T-helper 1 cell treated with Interleukin-12 subunit alpha and Interleukin-12 subunit beta and Interleukin-4 antibody, amounts not matched to agents 30 μg/mL and 1 μg/mL, for 36 hours (primary cell): Measurements from ENCODE around the gene PITRM1.

Experiments used
- H3K27ac Mint-ChIP-seq: one replicate; pipeline ENCODE4 v1.8.0; 2021; ENCODE audit warnings: mild to moderate bottlenecking, mixed read lengths
- H3K27me3 Mint-ChIP-seq: one replicate; pipeline ENCODE4 v1.8.0; 2021; ENCODE audit warnings: low read depth, mixed read lengths
- H3K36me3 Mint-ChIP-seq: one replicate; pipeline ENCODE4 v1.8.0; 2021; ENCODE audit warnings: low read depth, mixed read lengths
- H3K4me1 Mint-ChIP-seq: one replicate; pipeline ENCODE4 v1.8.0; 2021; ENCODE audit warnings: low read depth, mixed read lengths
- H3K4me3 Mint-ChIP-seq: one replicate; pipeline ENCODE4 v1.8.0; 2021; ENCODE audit warnings: mild to moderate bottlenecking, moderate library complexity, mixed read lengths
- H3K9me3 Mint-ChIP-seq: one replicate; pipeline ENCODE4 v1.8.0; 2021; ENCODE audit warnings: mixed read lengths

PITRM1 gene

DNA sequence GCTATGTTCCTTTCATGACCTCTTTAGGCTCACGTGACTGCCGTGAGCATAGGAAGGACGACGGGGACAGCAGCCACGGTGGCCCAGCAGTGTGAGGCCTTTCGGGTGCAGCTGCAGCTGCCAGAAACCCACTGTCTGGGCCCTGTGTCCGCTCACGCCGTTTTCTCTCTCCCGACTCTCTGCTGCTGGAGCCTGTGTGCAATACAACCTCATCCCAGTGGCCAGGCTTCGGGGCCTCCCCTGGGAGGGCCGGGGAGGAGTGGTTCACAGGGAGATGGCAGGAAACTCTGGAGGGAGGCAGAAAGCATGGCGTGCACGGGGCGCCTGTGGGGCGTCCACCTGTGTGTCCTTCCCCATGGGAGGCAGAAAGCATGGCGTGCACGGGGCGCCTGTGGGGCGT, 66.7 kb downstream of the PITRM1 start:
- no peaks in the 10 kb centered on the region for H3K27me3 Mint-ChIP-seq
- no peak overlapping the region for H3K4me3 Mint-ChIP-seq
- H3K9me3 Mint-ChIP-seq, result no peaks in the 10 kb centered on the region
- H3K27ac Mint-ChIP-seq, result peak overlapping the region; percentile 7
- peaks cover 50% of the 10 kb centered on the region for H3K36me3 Mint-ChIP-seq
- no peaks in the 10 kb centered on the region for H3K4me1 Mint-ChIP-seq

DNA sequence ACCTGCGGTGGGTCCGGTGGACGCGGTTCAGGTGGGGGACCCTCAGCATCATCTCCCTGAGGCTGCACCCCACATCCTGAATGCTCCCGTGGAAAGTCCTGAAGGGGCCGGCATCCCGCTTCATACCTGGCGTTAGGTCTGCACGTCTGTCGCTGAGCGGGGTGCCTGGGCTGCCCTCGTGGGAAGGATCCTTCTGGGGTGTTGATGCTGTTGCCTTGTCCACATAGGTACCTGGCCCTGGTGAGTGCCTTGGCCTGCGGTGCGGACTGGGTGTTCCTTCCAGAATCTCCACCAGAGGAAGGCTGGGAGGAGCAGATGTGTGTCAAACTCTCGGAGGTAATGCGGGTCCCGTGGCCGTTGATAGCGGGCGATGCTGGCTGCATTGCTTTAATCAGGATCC, 67.4 kb downstream of the PITRM1 start:
- Mint-ChIP-seq H3K36me3 (peaks cover 49% of the 10 kb centered on the region), H3K27me3 (no peaks in the 10 kb centered on the region), H3K9me3 (no peaks in the 10 kb centered on the region)

DNA sequence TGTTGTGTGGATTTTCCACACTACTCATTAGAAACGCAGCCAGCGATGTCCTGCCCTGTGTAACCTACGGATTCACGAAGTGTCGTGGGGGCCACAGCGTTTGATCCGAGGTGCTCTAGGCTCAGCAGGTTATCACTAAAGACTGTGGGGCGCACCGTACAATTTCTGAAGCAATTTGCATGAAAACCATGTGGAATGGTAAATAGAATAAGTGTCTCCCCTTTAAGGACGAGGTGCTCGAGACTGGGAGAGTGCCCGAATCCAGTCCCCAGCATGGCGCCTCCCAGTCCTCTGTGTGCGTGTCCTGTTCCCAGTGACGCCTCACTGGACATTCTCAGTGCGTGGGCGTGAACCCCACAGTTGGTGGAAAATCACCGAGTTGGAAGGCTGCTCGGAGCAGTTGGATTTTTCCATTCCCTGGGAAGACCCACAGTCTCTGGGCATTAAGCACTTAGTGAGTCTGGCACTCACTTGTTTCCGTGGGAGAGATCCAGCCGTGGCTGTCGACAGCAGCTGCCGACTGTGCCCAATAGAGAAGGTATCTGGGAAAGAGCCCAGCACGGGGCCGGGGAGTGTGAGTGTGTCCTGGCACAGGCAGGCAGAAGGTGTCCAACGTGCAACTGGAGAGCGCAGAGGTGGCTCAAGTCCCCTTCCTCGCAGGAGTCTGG, 68.2 kb downstream of the PITRM1 start:
- Mint-ChIP-seq H3K36me3 (peaks cover 50% of the 10 kb centered on the region), H3K27me3 (no peaks in the 10 kb centered on the region), H3K4me1 (no peaks in the 10 kb centered on the region), H3K27ac (no peak overlapping the region), H3K4me3 (no peak overlapping the region), H3K9me3 (no peaks in the 10 kb centered on the region)

More for the DNA sequence above, 67.4 kb downstream of the PITRM1 start:
- no peaks in the 10 kb centered on the region for H3K4me1 Mint-ChIP-seq
- H3K4me3 Mint-ChIP-seq, result no peak overlapping the region
- no peak overlapping the region for H3K27ac Mint-ChIP-seq

DNA sequence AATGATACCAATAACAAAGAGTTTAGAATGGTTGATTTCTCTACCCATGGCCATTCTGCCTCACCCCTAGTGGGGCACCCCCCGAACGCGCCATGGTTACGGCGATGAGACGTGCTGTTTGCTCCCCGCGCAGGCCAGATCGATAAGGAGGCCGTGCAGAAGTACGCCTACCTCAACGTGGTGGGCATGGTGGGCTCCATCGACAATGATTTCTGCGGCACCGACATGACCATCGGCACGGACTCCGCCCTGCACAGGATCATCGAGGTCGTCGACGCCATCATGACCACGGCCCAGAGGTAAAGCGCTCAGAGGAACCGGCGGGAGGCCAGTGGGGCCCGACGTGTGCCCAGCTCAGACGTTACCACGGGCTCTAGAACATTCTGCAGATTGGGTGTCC, 68.9 kb downstream of the PITRM1 start:
- Mint-ChIP-seq H3K36me3 (peaks cover 47% of the 10 kb centered on the region), H3K27ac (no peak overlapping the region), H3K4me3 (no peak overlapping the region), H3K4me1 (no peaks in the 10 kb centered on the region), H3K27me3 (no peaks in the 10 kb centered on the region), H3K9me3 (no peaks in the 10 kb centered on the region)

GRCh38 chr10:3102720-3103427, 69.7 kb downstream of the PITRM1 start:
- no peaks in the 10 kb centered on the region for H3K4me1 Mint-ChIP-seq
- H3K27ac Mint-ChIP-seq, result no peak overlapping the region
- H3K27me3 Mint-ChIP-seq, result no peaks in the 10 kb centered on the region
- H3K9me3 Mint-ChIP-seq, result no peaks in the 10 kb centered on the region
- H3K4me3 Mint-ChIP-seq, result no peak overlapping the region
- peaks cover 42% of the 10 kb centered on the region for H3K36me3 Mint-ChIP-seq

DNA sequence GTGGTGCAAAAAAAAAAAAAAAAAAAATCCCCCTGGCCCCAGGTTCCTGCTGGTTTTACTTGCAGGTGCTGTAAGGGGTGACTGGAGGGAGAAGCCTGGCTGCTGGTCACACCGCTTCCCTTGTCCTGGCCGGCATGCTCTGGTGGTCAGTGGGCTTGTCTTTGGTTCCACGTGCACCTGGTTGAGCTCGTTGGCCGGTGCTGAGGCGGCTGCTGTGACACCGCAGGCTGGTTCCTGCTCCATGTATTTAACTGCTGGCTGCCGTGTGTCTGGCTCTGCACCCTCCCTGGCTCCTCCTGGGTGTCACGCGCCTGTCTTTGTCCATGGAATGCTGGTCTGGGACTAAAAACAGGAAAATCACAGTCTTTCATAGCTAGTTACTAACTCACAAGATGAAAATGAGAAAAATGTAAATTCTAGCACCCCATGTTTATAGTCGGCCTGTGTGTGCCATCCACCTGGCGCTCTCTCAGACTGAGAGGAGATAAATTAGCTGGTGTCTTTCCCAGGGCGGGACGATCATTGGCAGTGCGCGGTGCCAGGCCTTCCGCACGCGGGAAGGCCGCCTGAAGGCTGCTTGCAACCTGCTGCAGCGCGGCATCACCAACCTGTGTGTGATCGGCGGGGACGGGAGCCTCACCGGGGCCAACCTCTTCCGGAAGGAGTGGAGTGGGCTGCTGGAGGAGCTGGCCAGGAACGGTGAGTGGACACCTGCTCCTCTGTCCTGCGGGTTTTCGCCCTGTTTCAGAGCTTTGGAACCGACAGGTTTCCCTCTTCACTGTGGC, 71.5 kb downstream of the PITRM1 start:
- Mint-ChIP-seq H3K36me3 (peaks cover 38% of the 10 kb centered on the region), H3K4me1 (peaks cover 2% of the 10 kb centered on the region), H3K27ac (no peak overlapping the region), H3K9me3 (no peaks in the 10 kb centered on the region), H3K27me3 (no peaks in the 10 kb centered on the region), H3K4me3 (no peak overlapping the region)

- peaks cover 10% of the 10 kb centered on the region for H3K4me1 Mint-ChIP-seq
- H3K4me3 Mint-ChIP-seq, result no peak overlapping the region
- H3K27me3 Mint-ChIP-seq, result no peaks in the 10 kb centered on the region
- no peaks in the 10 kb centered on the region for H3K9me3 Mint-ChIP-seq
- no peak overlapping the region for H3K27ac Mint-ChIP-seq
- peaks cover 38% of the 10 kb centered on the region for H3K36me3 Mint-ChIP-seq
Observed at GRCh38 chr10:3100093-3100792, 72.3 kb downstream of the PITRM1 start.

DNA sequence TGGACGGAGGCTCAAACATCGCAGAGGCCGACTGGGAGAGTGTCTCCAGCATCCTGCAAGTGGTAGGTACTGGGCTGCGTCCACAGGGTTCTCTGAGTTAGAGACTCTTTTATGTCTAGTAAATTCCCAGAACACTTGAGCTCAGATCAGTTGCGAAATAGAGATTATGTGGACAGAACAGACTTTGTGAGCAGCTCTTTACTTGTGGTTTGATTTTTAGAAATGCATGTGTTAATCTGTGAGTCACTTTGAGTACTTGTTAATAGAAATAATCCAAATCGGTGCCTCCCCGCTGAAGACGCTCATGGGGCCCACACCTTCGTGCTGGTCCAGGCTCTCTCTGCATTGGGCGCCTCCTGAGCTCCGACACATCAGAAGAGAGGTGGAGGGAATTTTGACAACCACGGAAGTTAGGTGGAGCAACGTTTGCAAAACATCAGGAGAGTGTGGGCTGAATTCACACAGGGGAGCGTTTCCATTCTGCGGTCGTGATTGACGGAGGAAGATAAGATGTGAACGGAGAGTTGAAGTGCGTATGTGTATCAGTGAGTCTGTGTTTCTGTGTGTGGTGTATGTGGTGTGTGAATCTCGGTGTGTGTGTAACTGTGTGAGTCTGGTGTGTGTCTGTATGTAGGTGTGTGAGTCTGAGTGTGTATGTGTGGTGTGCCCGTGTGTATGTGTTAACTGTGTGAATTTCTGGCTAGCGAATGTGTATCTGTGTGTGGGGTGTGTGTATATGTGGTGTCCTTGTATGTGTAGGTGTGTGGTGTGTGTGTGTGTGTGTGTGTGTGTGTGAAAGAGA, 73.1 kb downstream of the PITRM1 start:
- Mint-ChIP-seq H3K27me3 (no peaks in the 10 kb centered on the region), H3K4me3 (no peak overlapping the region), H3K9me3 (no peaks in the 10 kb centered on the region), H3K27ac (peak overlapping the region; percentile 35), H3K36me3 (peaks cover 44% of the 10 kb centered on the region), H3K4me1 (peaks cover 18% of the 10 kb centered on the region)

DNA sequence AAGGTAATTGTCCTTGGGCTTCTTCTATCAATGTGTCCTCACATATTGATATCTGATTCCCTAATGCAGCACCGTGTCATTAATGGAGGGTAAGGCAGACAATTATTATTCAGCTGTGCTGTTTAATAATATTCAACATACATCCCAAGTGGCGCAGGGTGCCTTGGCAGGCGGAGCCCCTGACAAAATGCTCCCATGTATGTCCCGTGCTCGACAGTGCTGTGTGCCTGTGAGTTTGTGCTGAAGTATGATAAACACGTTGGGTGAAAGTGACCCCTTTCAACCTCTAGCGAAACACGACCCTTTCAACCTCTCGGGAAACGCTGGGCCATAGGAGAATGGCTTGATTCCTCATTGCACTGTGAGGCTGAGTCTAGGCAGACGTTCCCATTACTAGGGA, 73.9 kb downstream of the PITRM1 start:
- Mint-ChIP-seq H3K27me3 (no peaks in the 10 kb centered on the region), H3K27ac (no peak overlapping the region), H3K36me3 (peaks cover 48% of the 10 kb centered on the region), H3K4me1 (peaks cover 25% of the 10 kb centered on the region), H3K4me3 (no peak overlapping the region), H3K9me3 (no peaks in the 10 kb centered on the region)

DNA sequence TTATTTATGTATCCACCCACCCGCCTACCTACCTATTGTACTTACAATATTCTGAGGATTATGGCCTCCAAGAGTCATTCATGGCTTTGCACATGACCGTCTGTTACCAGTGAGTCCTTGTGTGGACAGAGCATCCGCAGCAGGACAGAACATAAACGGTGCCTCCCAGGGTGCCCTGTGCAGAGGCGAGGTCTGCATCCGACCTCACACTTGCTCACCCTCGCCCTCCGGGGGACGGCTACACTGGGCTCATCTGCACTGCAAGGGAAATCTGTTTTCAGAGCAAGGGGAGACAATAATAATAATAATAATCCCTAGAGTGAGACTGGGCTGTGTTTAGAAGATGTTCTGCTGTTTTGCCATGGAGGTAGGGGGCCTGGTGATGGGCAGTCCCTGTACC, 75.4 kb downstream of the PITRM1 start:
- no peaks in the 10 kb centered on the region for H3K9me3 Mint-ChIP-seq
- H3K27ac Mint-ChIP-seq, result peak overlapping the region; percentile 67
- H3K4me1 Mint-ChIP-seq, result peaks cover 36% of the 10 kb centered on the region
- peaks cover 47% of the 10 kb centered on the region for H3K36me3 Mint-ChIP-seq
- no peak overlapping the region for H3K4me3 Mint-ChIP-seq
- H3K27me3 Mint-ChIP-seq, result no peaks in the 10 kb centered on the region

DNA sequence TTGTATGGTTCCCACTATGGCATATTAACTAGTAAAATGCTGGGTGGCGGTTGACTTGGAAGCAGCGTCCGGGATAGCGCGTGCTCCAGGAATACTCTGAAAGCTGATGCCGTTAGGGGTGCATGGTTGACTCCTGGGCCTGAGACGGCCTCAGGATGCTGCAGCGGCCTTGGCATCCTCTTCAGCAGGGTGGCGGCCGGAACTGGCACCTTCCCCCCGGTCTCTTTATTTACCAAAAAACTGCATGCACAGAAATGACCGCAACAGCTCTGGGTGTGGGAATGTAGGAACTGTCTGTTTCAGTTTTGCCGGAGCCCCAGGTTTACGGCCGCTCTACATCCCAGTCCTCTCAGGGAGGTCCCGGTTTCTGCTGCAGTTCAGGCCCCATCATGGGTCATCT, 76.4 kb downstream of the PITRM1 start:
- H3K4me3 Mint-ChIP-seq, result no peak overlapping the region
- H3K36me3 Mint-ChIP-seq, result peaks cover 46% of the 10 kb centered on the region
- H3K27me3 Mint-ChIP-seq, result no peaks in the 10 kb centered on the region
- H3K4me1 Mint-ChIP-seq, result peaks cover 43% of the 10 kb centered on the region
- peak overlapping the region; percentile 89 for H3K27ac Mint-ChIP-seq
- no peaks in the 10 kb centered on the region for H3K9me3 Mint-ChIP-seq

GRCh38 chr10:3095373-3096139, 77.0 kb downstream of the PITRM1 start:
- Mint-ChIP-seq H3K36me3 (peaks cover 45% of the 10 kb centered on the region), H3K4me1 (peaks cover 49% of the 10 kb centered on the region), H3K9me3 (no peaks in the 10 kb centered on the region), H3K27ac (peak overlapping the region; percentile 89), H3K4me3 (peak overlapping the region; percentile 56), H3K27me3 (no peaks in the 10 kb centered on the region)

- Mint-ChIP-seq H3K27me3 (no peaks in the 10 kb centered on the region), H3K4me1 (peaks cover 56% of the 10 kb centered on the region), H3K9me3 (no peaks in the 10 kb centered on the region), H3K36me3 (peaks cover 44% of the 10 kb centered on the region), H3K27ac (peak overlapping the region; percentile 89), H3K4me3 (peak overlapping the region; percentile 56)
Observed at GRCh38 chr10:3094609-3095036, 78.0 kb downstream of the PITRM1 start.
